ENCODE results near the gene PRIMA1.

GRCh38 chr14:93701562-93701961 lies 86.7 kb downstream of the PRIMA1 start:
- TF ChIP-seq CTCF (conservative IDR thresholded peaks at IDR 0.05 in 1 of 2, IDR thresholded peaks at IDR 0.05 in 1 of 2; ENCODE audit: low read depth in 1 of 2, low read length in 2 of 2) (no peak), EZH2 (IDR thresholded peaks at IDR 0.05; ENCODE audit: low read length, missing control alignments) (no peak)

Data from fibroblast of lung (primary cell).